AG09309 (cell line): ENCODE results near the gene ZSWIM8.
"Not testable (repeated sequence)": the region's sequence is repeated elsewhere in the genome, so short reads cannot be mapped to it uniquely, and the experiment has no call there.

ENCODE experiments used
- DNase-seq: peaks from one replicate; pipeline ENCODE4 v3.0.0-alpha.2; 2010; ENCODE audit warnings: low read depth
- H3K4me3 ChIP-seq: 2 replicates; pipeline ENCODE4 v1.5.1; 2011; ENCODE audit warnings: mild to moderate bottlenecking, low read depth, low read length, moderate library complexity; ENCODE audit not compliant: control insufficient read depth
- CTCF ChIP-seq: IDR thresholded peaks from 2 replicates; pipeline ENCODE4 v1.5.1; 2011; ENCODE audit warnings: mild to moderate bottlenecking, low read depth, low read length, inconsistent platforms; ENCODE audit not compliant: insufficient read depth, control insufficient read depth; ENCODE audit errors: missing control alignments

The ZSWIM8 gene

GRCh38 chr10:73780966-73781365 lies 4.4 kb upstream of the ZSWIM8 start:
- peak overlapping the region; percentile 98 for H3K4me3 ChIP-seq
- no peak for DNase-seq
- no peak for TF ChIP-seq CTCF

GRCh38 chr10:73781548-73781878 lies 3.9 kb upstream of the ZSWIM8 start:
- no peak for DNase-seq
- H3K4me3 ChIP-seq: peak overlapping the region; percentile 98

GRCh38 chr10:73781879-73782748 lies 3.3 kb upstream of the ZSWIM8 start, which contains the start of gene CHCHD1:
CHCHD1 (plus strand) TSS chr10:73782048; CDS start chr10:73782076, 28 bp downstream.
- peak; percentile 39 for DNase-seq
- no peak for TF ChIP-seq CTCF
- H3K4me3 ChIP-seq: peak within 1 kb of the TSS; percentile 98

More at GRCh38 chr10:73781548-73781878, 3.9 kb upstream of the ZSWIM8 start:
- no peak for TF ChIP-seq CTCF

- DNase-seq: no peak
- H3K4me3 ChIP-seq: peak overlapping the region; percentile 98
- TF ChIP-seq CTCF: no peak
Observed at GRCh38 chr10:73782749-73783085, 2.7 kb upstream of the ZSWIM8 start.

GRCh38 chr10:73785721-73786511 lies 510 bp downstream of the ZSWIM8 start:
- H3K4me3 ChIP-seq: peak overlapping the region; percentile 67
- TF ChIP-seq CTCF: no peak
- DNase-seq: no peak

- H3K4me3 ChIP-seq: peak overlapping the region; percentile 67
Observed at GRCh38 chr10:73786512-73786885, 1.1 kb downstream of the ZSWIM8 start.

GRCh38 chr10:73787031-73787800 lies 1.8 kb downstream of the ZSWIM8 start:
- H3K4me3 ChIP-seq, DNase-seq: not testable (repeated sequence)

More at GRCh38 chr10:73786512-73786885, 1.1 kb downstream of the ZSWIM8 start:
- no peak for DNase-seq
- no peak for TF ChIP-seq CTCF
